Loucy (cell line): ENCODE measurements around the gene SMARCAL1.

Experiments
- H2AFZ ChIP-seq: fragments of 200-600 bp; sonication (generic); 2 replicates; pipeline ENCODE4 v1.6.0; 2016; ENCODE audit warnings: antibody characterized with exemption, mild to moderate bottlenecking, low read length, moderate library complexity
- H3F3A ChIP-seq: fragments of 200-600 bp; 2 replicates; pipeline ENCODE4 v1.6.0; 2016; ENCODE audit warnings: antibody characterized with exemption, low read depth, mild to moderate bottlenecking
- H3K27me3 ChIP-seq: fragments of 200-600 bp; sonication (generic); 2 replicates; pipeline ENCODE4 v1.6.1; 2014; ENCODE audit warnings: low read length, mild to moderate bottlenecking; ENCODE audit not compliant: insufficient read depth, poor library complexity, severe bottlenecking
- H3K36me3 ChIP-seq: fragments of 200-600 bp; sonication (generic); 2 replicates; pipeline ENCODE4 v1.6.1; 2016; ENCODE audit warnings: low read length; ENCODE audit not compliant: insufficient read depth
- H3K4me1 ChIP-seq: fragments of 200-600 bp; sonication (generic); 2 replicates; pipeline ENCODE4 v1.5.1; 2014; ENCODE audit warnings: low read length, mild to moderate bottlenecking; ENCODE audit not compliant: insufficient read depth, poor library complexity, severe bottlenecking
- H3K4me2 ChIP-seq: fragments of 200-600 bp; sonication (generic); 2 replicates; pipeline ENCODE4 v1.6.0; 2014; ENCODE audit warnings: antibody characterized with exemption, low read length, low read depth, mild to moderate bottlenecking; ENCODE audit not compliant: poor library complexity, severe bottlenecking
- H3K4me3 ChIP-seq: fragments of 200-600 bp; sonication (generic); 2 replicates; pipeline ENCODE4 v1.5.1; 2014; ENCODE audit warnings: low read length, mild to moderate bottlenecking, mixed read lengths; ENCODE audit not compliant: poor library complexity, severe bottlenecking
- H3K79me2 ChIP-seq: fragments of 200-600 bp; sonication (generic); 2 replicates; pipeline ENCODE4 v1.6.1; 2014; ENCODE audit warnings: low read length; ENCODE audit not compliant: insufficient read depth
- H3K9ac ChIP-seq: fragments of 200-600 bp; sonication (generic); 2 replicates; pipeline ENCODE4 v1.6.0; 2014; ENCODE audit warnings: mild to moderate bottlenecking, low read depth, low read length, moderate library complexity; ENCODE audit not compliant: poor library complexity, severe bottlenecking
- H3K9me2 ChIP-seq: fragments of 200-600 bp; sonication (generic); replicated peaks from 2 replicates; pipeline ENCODE4 v1.6.1; 2016; ENCODE audit warnings: low read depth, low read length, mixed read lengths
- H3K9me3 ChIP-seq: fragments of 200-600 bp; sonication (generic); 2 replicates; pipeline ENCODE4 v1.6.1; 2014; ENCODE audit warnings: mild to moderate bottlenecking, antibody characterized with exemption, low read length, low read depth; ENCODE audit not compliant: insufficient read depth
- H4K20me1 ChIP-seq: fragments of 200-600 bp; sonication (generic); 2 replicates; pipeline ENCODE4 v1.6.0; 2014; ENCODE audit warnings: antibody characterized with exemption, low read length, mild to moderate bottlenecking; ENCODE audit not compliant: insufficient read depth, poor library complexity, severe bottlenecking
- CTCF ChIP-seq: fragments of 200-600 bp; sonication (generic); conservative IDR thresholded peaks from 2 replicates; pipeline ENCODE4 v1.5.1; 2014; ENCODE audit warnings: mild to moderate bottlenecking, antibody characterized with exemption, low read length
- EZH2phosphoT487 ChIP-seq: fragments of 200-600 bp; IDR thresholded peaks from 2 replicates; pipeline ENCODE4 v1.6.1; 2018; ENCODE audit warnings: antibody characterized with exemption, mild to moderate bottlenecking, moderate library complexity, borderline replicate concordance

The SMARCAL1 gene

DNA sequence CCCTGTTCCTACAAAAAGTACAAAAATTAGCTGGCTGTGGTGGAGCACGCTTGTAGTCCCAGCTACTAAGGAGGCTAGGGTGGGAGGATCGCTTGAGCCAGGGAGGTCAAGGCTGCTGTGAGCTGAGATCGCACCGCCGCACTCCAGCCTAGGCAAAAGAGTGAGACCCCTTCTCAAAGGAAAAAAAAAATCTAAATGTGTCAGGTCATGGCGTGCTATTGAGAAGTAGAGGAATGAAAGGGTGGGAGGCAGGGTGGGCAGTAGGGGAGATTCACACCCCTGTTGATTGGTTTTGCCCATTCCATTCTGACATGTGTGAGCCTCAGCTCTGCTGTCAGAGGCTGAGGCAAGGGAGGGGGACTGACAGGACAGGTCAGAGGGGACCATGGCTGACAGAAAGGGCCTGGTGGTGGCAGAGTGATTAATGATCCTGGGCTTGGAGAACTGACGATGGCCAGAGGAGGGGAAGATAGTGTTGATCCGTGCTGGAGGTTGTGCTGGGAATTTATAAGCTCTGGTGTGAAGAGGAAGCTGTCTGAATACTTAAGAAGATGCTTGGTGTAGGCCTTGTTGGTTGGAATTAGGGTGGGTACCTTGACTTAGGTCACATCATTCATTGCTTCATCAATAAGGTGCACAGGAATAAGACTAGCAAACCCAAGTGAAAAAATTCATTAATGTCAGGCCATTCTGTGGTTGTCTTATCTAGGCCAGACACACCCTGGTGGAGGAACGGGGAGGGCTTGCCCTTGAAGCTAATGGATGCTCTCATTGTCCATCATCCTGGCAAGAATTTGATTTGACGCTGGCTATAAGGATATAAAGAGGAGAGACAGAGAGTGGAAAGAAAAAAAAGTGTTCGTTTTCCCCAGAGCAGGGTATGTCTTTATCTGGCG is 19.1 kb upstream of the SMARCAL1 start:
- Histone ChIP-seq H2AFZ (no peak overlapping the region), H3K36me3 (no peaks in the 10 kb centered on the region), H3K79me2 (no peaks in the 10 kb centered on the region), H3K9ac (no peak overlapping the region), H3K27me3 (no peaks in the 10 kb centered on the region), H3K9me3 (no peaks in the 10 kb centered on the region), H3F3A (no peaks in the 10 kb centered on the region), H3K4me1 (peaks cover 24% of the 10 kb centered on the region), H4K20me1 (no peaks in the 10 kb centered on the region), H3K4me2 (no peak overlapping the region), H3K4me3 (no peak overlapping the region), H3K9me2 (no peaks in the 10 kb centered on the region)
- TF ChIP-seq CTCF, result no peak

GRCh38 chr2:216394881-216395280 is 17.4 kb upstream of the SMARCAL1 start:
- Histone ChIP-seq H2AFZ (peak overlapping the region; percentile 32), H3K4me2 (peak overlapping the region; percentile 15), H3K4me3 (peak overlapping the region; percentile 23), H3K79me2 (no peaks in the 10 kb centered on the region), H3K9me3 (no peaks in the 10 kb centered on the region), H3K9ac (no peak overlapping the region), H4K20me1 (no peaks in the 10 kb centered on the region), H3K4me1 (peaks cover 29% of the 10 kb centered on the region), H3K36me3 (no peaks in the 10 kb centered on the region), H3K9me2 (no peaks in the 10 kb centered on the region), H3F3A (no peaks in the 10 kb centered on the region), H3K27me3 (no peaks in the 10 kb centered on the region)
- TF ChIP-seq CTCF (no peak), EZH2phosphoT487 (no peak)

DNA sequence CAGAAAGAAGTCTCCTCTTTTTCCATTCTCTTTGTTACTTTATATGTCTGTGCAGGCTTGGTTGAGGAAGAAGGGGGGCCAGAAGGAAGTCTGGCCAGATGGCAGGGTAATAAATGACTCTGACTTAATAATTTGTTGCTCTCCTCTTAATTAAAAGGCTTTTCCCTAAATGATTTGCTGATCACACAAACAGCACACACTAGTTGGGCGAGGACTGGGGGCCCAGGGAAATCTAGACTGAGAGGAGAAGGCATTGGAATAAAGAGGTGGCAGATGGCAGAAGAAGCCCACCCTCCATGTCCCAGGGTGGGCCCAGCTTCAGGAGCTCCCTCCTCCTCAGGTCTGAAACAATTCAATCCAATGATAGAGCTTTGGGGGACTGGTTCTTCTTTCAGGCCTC is 12.7 kb upstream of the SMARCAL1 start:
- TF ChIP-seq CTCF, result no peak
- TF ChIP-seq EZH2phosphoT487, result no peak

More for the DNA sequence above, 12.7 kb upstream of the SMARCAL1 start:
- H3K36me3 ChIP-seq, result no peaks in the 10 kb centered on the region
- peak overlapping the region; percentile 50 for H3K9ac ChIP-seq
- no peaks in the 10 kb centered on the region for H3K9me3 ChIP-seq
- H3K27me3 ChIP-seq, result no peaks in the 10 kb centered on the region
- H3K4me1 ChIP-seq, result peaks cover 45% of the 10 kb centered on the region
- H3F3A ChIP-seq, result no peaks in the 10 kb centered on the region
- peak overlapping the region; percentile 54 for H3K4me2 ChIP-seq
- peak overlapping the region; percentile 47 for H2AFZ ChIP-seq
- H3K4me3 ChIP-seq, result peak overlapping the region; percentile 23
- H3K79me2 ChIP-seq, result no peaks in the 10 kb centered on the region
- no peaks in the 10 kb centered on the region for H4K20me1 ChIP-seq
- no peaks in the 10 kb centered on the region for H3K9me2 ChIP-seq
